GM18511 (cell line): ENCODE results near the gene CNTFR.

Experiments
- ATAC-seq: cut with Tn5 transposase; IDR thresholded peaks from one replicate; pipeline ENCODE4 v1.9.1; 2021; ENCODE audit warnings: mild to moderate bottlenecking, moderate library complexity; ENCODE audit not compliant: unreplicated experiment

The CNTFR gene

GRCh38 chr9:34508951-34509350 is 80.6 kb downstream of the CNTFR start:
- no peak for ATAC-seq

- ATAC-seq = no peak
Observed at GRCh38 chr9:34508463-34508862, 81.1 kb downstream of the CNTFR start.

- no peak for ATAC-seq
Observed at GRCh38 chr9:34507966-34508365, 81.6 kb downstream of the CNTFR start.

- ATAC-seq = no peak
Observed at GRCh38 chr9:34507556-34507955, 82.0 kb downstream of the CNTFR start.

- ATAC-seq = no peak
Observed at GRCh38 chr9:34506623-34507022, 82.9 kb downstream of the CNTFR start.

- ATAC-seq = no peak
Observed at GRCh38 chr9:34505370-34506120, 84.0 kb downstream of the CNTFR start.

GRCh38 chr9:34503406-34503805 is 86.1 kb downstream of the CNTFR start:
- no peak for ATAC-seq

- no peak for ATAC-seq
Observed at GRCh38 chr9:34502891-34503290, 86.6 kb downstream of the CNTFR start.

GRCh38 chr9:34502471-34502870 is 87.1 kb downstream of the CNTFR start:
- no peak for ATAC-seq

- no peak for ATAC-seq
Observed at GRCh38 chr9:34501889-34502425, 87.6 kb downstream of the CNTFR start.
